ENCODE data around the gene BLOC1S2.
"Not testable (repeated sequence)": the region's sequence is repeated elsewhere in the genome, so short reads cannot be mapped to it uniquely, and the experiment has no call there.

BLOC1S2 gene

GRCh38 chr10:100291356-100291755 lies 4.9 kb upstream of the BLOC1S2 start:
- DNase-seq (ENCODE audit: low read depth in 2 of 2), result no peak

- no peak for DNase-seq (ENCODE audit: low read depth in 2 of 2)
These were observed 3.2 kb upstream of the BLOC1S2 start for GRCh38 chr10:100289641-100290040.

GRCh38 chr10:100288196-100288595 lies 1.7 kb upstream of the BLOC1S2 start:
- no peak for DNase-seq (ENCODE audit: low read depth in 2 of 2)

- no peak for DNase-seq (ENCODE audit: low read depth in 2 of 2)
These were observed 1.3 kb upstream of the BLOC1S2 start for GRCh38 chr10:100287756-100288155.

GRCh38 chr10:100285326-100285725 lies 1.2 kb downstream of the BLOC1S2 start:
- not testable (repeated sequence) for DNase-seq (ENCODE audit: low read depth in 2 of 2)

- DNase-seq (ENCODE audit: low read depth in 2 of 2), result no peak
These were observed 3.6 kb downstream of the BLOC1S2 start for GRCh38 chr10:100282907-100283306.

- DNase-seq (ENCODE audit: low read depth in 2 of 2), result not testable (repeated sequence)
These were observed 9.5 kb downstream of the BLOC1S2 start for GRCh38 chr10:100276971-100277370.

GRCh38 chr10:100267239-100268104 lies 19.0 kb downstream of the BLOC1S2 start, which contains the start of gene CWF19L1:
Gene CWF19L1 (minus strand): TSS chr10:100267638. CDS start chr10:100267593, 45 bp downstream.
- peak; percentile 50 to 62 for DNase-seq (ENCODE audit: low read depth in 2 of 2)

- DNase-seq (ENCODE audit: low read depth in 2 of 2), result no peak
These were observed 20.5 kb downstream of the BLOC1S2 start for GRCh38 chr10:100265821-100266485.

GRCh38 chr10:100254191-100254590 lies 32.3 kb downstream of the BLOC1S2 start:
- DNase-seq (ENCODE audit: low read depth in 2 of 2), result no peak

GRCh38 chr10:100253041-100253440 lies 33.4 kb downstream of the BLOC1S2 start:
- no peak for DNase-seq (ENCODE audit: low read depth in 2 of 2)

- no peak for DNase-seq (ENCODE audit: low read depth in 2 of 2)
These were observed 37.7 kb downstream of the BLOC1S2 start for GRCh38 chr10:100248820-100249219.

GRCh38 chr10:100245484-100246220 lies 40.8 kb downstream of the BLOC1S2 start:
- DNase-seq (ENCODE audit: low read depth in 2 of 2), result no peak

- DNase-seq (ENCODE audit: low read depth in 2 of 2), result no peak
These were observed 46.6 kb downstream of the BLOC1S2 start for GRCh38 chr10:100239851-100240250.

- no peak for DNase-seq (ENCODE audit: low read depth in 2 of 2)
These were observed 48.1 kb downstream of the BLOC1S2 start for GRCh38 chr10:100238429-100238828.

- DNase-seq (ENCODE audit: low read depth in 2 of 2), result no peak
These were observed 54.4 kb downstream of the BLOC1S2 start for GRCh38 chr10:100232101-100232500.

- no peak for DNase-seq (ENCODE audit: low read depth in 2 of 2)
These were observed 56.6 kb downstream of the BLOC1S2 start for GRCh38 chr10:100229819-100230422.

- DNase-seq (ENCODE audit: low read depth in 2 of 2), result no peak
These were observed 62.6 kb downstream of the BLOC1S2 start for GRCh38 chr10:100223879-100224278.
